NCI-H146 treated with DMSO at 0.1 percent for 48 hours (cell line): ENCODE results near the gene SLC1A4.
A peak's percentile ranks its signal among the peaks of the same experiment; 100 is the strongest.
"Not testable (repeated sequence)": the region's sequence is repeated elsewhere in the genome, so short reads cannot be mapped to it uniquely, and the experiment has no call there.

ENCODE experiments used
- DNase-seq: peaks from one replicate; lab custom pipeline; 2025; ENCODE audit not compliant: unreplicated experiment; lab: John Stamatoyannopoulos, UW

SLC1A4 gene

GRCh38 chr2:64963719-64964118 lies 25.5 kb upstream of the SLC1A4 start:
- DNase-seq, result no peak

- DNase-seq, result no peak
Measured at GRCh38 chr2:64966017-64966416, 23.2 kb upstream of the SLC1A4 start.

- no peak for DNase-seq
Measured at GRCh38 chr2:64966839-64967238, 22.4 kb upstream of the SLC1A4 start.

GRCh38 chr2:64967601-64968000 lies 21.6 kb upstream of the SLC1A4 start:
- no peak for DNase-seq

- DNase-seq, result not testable (repeated sequence)
Measured at GRCh38 chr2:64969086-64969485, 20.1 kb upstream of the SLC1A4 start.

- no peak for DNase-seq
Measured at GRCh38 chr2:64970495-64970894, 18.7 kb upstream of the SLC1A4 start.

- DNase-seq, result no peak
Measured at GRCh38 chr2:64972426-64972825, 16.8 kb upstream of the SLC1A4 start.

- peak; percentile 47 for DNase-seq
Measured at GRCh38 chr2:64972876-64973275, 16.3 kb upstream of the SLC1A4 start.

- DNase-seq, result no peak
Measured at GRCh38 chr2:64975232-64975821, 13.9 kb upstream of the SLC1A4 start.

GRCh38 chr2:64976276-64976675 lies 12.9 kb upstream of the SLC1A4 start:
- no peak for DNase-seq

- no peak for DNase-seq
Measured at GRCh38 chr2:64978514-64979268, 10.5 kb upstream of the SLC1A4 start.

GRCh38 chr2:64979744-64980143 lies 9.5 kb upstream of the SLC1A4 start:
- DNase-seq, result no peak

GRCh38 chr2:64980183-64980582 lies 9.0 kb upstream of the SLC1A4 start:
- no peak for DNase-seq

GRCh38 chr2:64982311-64982857 lies 6.8 kb upstream of the SLC1A4 start:
- no peak for DNase-seq

GRCh38 chr2:64982932-64983331 lies 6.3 kb upstream of the SLC1A4 start:
- DNase-seq, result no peak

GRCh38 chr2:64985447-64985846 lies 3.8 kb upstream of the SLC1A4 start:
- no peak for DNase-seq

GRCh38 chr2:64987001-64987955 lies 1.9 kb upstream of the SLC1A4 start:
- no peak for DNase-seq

GRCh38 chr2:64987956-64988419 lies 1.2 kb upstream of the SLC1A4 start:
- peak; percentile 42 for DNase-seq

- peak; percentile 67 for DNase-seq
Measured at GRCh38 chr2:64988420-64989125, 626 bp upstream of the SLC1A4 start.

- no peak for DNase-seq
Measured at GRCh38 chr2:64989982-64990614, 899 bp downstream of the SLC1A4 start.
